Measurements from ENCODE around the gene IL4.
"Not testable (repeated sequence)": the region's sequence is repeated elsewhere in the genome, so short reads cannot be mapped to it uniquely, and the experiment has no call there.

Gene IL4

GRCh38 chr5:132688536-132689339 lies 14.9 kb downstream of the IL4 start:
- DNase-seq (ENCODE audit: insufficient read length, low spot score), result no peak
- FAIRE-seq, result no peak
- no peak for TF ChIP-seq CTCF (IDR thresholded peaks at IDR 0.05; ENCODE audit: insufficient read depth, missing control alignments)

GRCh38 chr5:132689513-132689912 lies 15.7 kb downstream of the IL4 start:
- no peak for FAIRE-seq
- no peak for DNase-seq (ENCODE audit: insufficient read length, low spot score)
- TF ChIP-seq CTCF (IDR thresholded peaks at IDR 0.05; ENCODE audit: insufficient read depth, missing control alignments), result no peak

GRCh38 chr5:132690156-132690555 lies 16.4 kb downstream of the IL4 start:
- FAIRE-seq, result no peak
- TF ChIP-seq CTCF (IDR thresholded peaks at IDR 0.05; ENCODE audit: insufficient read depth, missing control alignments), result no peak
- no peak for DNase-seq (ENCODE audit: insufficient read length, low spot score)

GRCh38 chr5:132691755-132692631 lies 18.2 kb downstream of the IL4 start:
- not testable (repeated sequence) for FAIRE-seq

GRCh38 chr5:132692632-132692967 lies 18.8 kb downstream of the IL4 start:
- TF ChIP-seq CTCF (IDR thresholded peaks at IDR 0.05; ENCODE audit: insufficient read depth, missing control alignments), result no peak
- no peak for FAIRE-seq
- no peak for DNase-seq (ENCODE audit: insufficient read length, low spot score)

More at GRCh38 chr5:132691755-132692631, 18.2 kb downstream of the IL4 start:
- not testable (repeated sequence) for DNase-seq (ENCODE audit: insufficient read length, low spot score)

- peak; percentile 35 for FAIRE-seq
- no peak for DNase-seq (ENCODE audit: insufficient read length, low spot score)
- TF ChIP-seq CTCF (IDR thresholded peaks at IDR 0.05; ENCODE audit: insufficient read depth, missing control alignments), result no peak
Measured at GRCh38 chr5:132695956-132696355, 22.2 kb downstream of the IL4 start.

- TF ChIP-seq CTCF (IDR thresholded peaks at IDR 0.05; ENCODE audit: insufficient read depth, missing control alignments), result no peak
- FAIRE-seq (no peak), DNase-seq (ENCODE audit: insufficient read length, low spot score) (no peak)
Measured at GRCh38 chr5:132704875-132705274, 31.1 kb downstream of the IL4 start.

Measured in D721Med (cell line).